PFSK-1 (cell line): ENCODE measurements around the gene CYP3A5.

ENCODE experiments used
- SIN3A ChIP-seq: IDR thresholded peaks from 2 replicates; pipeline ENCODE4 v1.6.1; 2012; ENCODE audit warnings: mild to moderate bottlenecking, low read length, moderate library complexity, borderline replicate concordance; ENCODE audit not compliant: insufficient read depth
- TAF1 ChIP-seq: IDR thresholded peaks from 2 replicates; pipeline ENCODE4 v1.6.1; 2012; ENCODE audit warnings: low read length, control low read depth, borderline replicate concordance; ENCODE audit not compliant: insufficient read depth
- TF ChIP-seq, protein P1 (sequence below), 2 experiments: IDR thresholded peaks; 2 replicates each; pipeline versions ENCODE4 v1.6.1 to v1.8.0; 2011 to 2012; ENCODE audit warnings: low read depth in 2 of 2, low read length in 2 of 2, control low read depth in 1 of 2, inconsistent platforms in 1 of 2, mild to moderate bottlenecking in 1 of 2, moderate library complexity in 1 of 2; ENCODE audit not compliant: insufficient read depth in 1 of 2

DNA sequence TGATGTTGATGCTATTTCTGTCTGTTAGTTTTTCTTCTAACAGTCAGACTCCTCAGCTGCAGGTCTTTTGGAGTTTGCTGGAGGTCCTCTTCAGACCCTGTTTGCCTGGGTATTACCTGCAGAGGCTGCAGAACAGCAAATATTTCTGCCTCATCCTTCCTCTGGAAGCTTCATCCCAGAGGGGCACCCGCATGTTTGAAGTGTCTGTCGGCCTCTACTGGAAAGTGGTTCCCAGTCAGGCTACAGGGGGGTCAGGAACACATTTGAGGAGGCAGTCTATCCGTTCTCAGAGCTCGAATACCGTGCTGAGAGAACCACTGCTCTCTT lies 13.3 kb upstream of the CYP3A5 start:
- TF ChIP-seq, protein P1, sequence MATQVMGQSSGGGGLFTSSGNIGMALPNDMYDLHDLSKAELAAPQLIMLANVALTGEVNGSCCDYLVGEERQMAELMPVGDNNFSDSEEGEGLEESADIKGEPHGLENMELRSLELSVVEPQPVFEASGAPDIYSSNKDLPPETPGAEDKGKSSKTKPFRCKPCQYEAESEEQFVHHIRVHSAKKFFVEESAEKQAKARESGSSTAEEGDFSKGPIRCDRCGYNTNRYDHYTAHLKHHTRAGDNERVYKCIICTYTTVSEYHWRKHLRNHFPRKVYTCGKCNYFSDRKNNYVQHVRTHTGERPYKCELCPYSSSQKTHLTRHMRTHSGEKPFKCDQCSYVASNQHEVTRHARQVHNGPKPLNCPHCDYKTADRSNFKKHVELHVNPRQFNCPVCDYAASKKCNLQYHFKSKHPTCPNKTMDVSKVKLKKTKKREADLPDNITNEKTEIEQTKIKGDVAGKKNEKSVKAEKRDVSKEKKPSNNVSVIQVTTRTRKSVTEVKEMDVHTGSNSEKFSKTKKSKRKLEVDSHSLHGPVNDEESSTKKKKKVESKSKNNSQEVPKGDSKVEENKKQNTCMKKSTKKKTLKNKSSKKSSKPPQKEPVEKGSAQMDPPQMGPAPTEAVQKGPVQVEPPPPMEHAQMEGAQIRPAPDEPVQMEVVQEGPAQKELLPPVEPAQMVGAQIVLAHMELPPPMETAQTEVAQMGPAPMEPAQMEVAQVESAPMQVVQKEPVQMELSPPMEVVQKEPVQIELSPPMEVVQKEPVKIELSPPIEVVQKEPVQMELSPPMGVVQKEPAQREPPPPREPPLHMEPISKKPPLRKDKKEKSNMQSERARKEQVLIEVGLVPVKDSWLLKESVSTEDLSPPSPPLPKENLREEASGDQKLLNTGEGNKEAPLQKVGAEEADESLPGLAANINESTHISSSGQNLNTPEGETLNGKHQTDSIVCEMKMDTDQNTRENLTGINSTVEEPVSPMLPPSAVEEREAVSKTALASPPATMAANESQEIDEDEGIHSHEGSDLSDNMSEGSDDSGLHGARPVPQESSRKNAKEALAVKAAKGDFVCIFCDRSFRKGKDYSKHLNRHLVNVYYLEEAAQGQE (IDR thresholded peaks at IDR 0.05; ENCODE audit: insufficient read depth in 1 of 2, low read depth in 2 of 2, low read length in 2 of 2) = no peak
- TF ChIP-seq SIN3A (no peak), TAF1 (no peak)
